H1 (cell line): ENCODE results near the gene AGBL4. TPM values are rescaled to one million over a fixed set of nuclear protein-coding genes. Genes with fewer than 3 reads are reported as not detected.

Source experiments
- ASH2L ChIP-seq: fragments of 200-600, 300-600 bp; sonication (generic); IDR thresholded peaks from one replicate; pipeline ENCODE4 v1.7.1; 2017; ENCODE audit warnings: low read length
- E2F6 ChIP-seq: IDR thresholded peaks from 2 replicates; pipeline ENCODE4 v1.6.1; 2012; ENCODE audit warnings: inconsistent platforms
- NRF1 ChIP-seq: IDR thresholded peaks from 2 replicates; pipeline ENCODE4 v1.6.1; 2011; ENCODE audit warnings: mild to moderate bottlenecking, low read depth, low read length, improper control_type of control experiment
- POU5F1 ChIP-seq: IDR thresholded peaks from 2 replicates; pipeline ENCODE4 v1.6.1; 2011; ENCODE audit warnings: low read depth, mild to moderate bottlenecking, low read length, moderate library complexity
- RAD21 ChIP-seq, 2 experiments: IDR thresholded peaks in 1 of 2; conservative IDR thresholded peaks in 1 of 2; 2 replicates each; pipeline ENCODE4 v1.6.1; 2011; ENCODE audit warnings: low read depth in 2 of 2, low read length in 2 of 2, improper control_type of control experiment in 1 of 2, inconsistent platforms in 1 of 2, mild to moderate bottlenecking in 1 of 2, moderate library complexity in 1 of 2
- USF2 ChIP-seq: IDR thresholded peaks from 2 replicates; pipeline ENCODE4 v1.6.1; 2011; ENCODE audit warnings: low read length, improper control_type of control experiment
- polyA plus RNA-seq, 7 experiments: library from polyadenylated mRNA; depleted of rRNA in 3 of 7; stranded (reverse) in 5 of 7; unstranded in 2 of 7; fragments of >200 nt in 5 of 7; fragments of 200-250 nt in 2 of 7; gene quantifications; 1 replicate in 5 of 7; 2 replicates in 1 of 7; 4 replicates in 1 of 7; pipeline versions ENCODE4 v1.2.1 to v1.2.3, GENCODE V29; 2011 to 2013; ENCODE audit warnings: missing spikeins in 2 of 7, mixed read lengths in 2 of 7
- total RNA-seq: library from RNA; stranded (reverse); fragmentation: NEBNext Ultra II Directional; extraction: Animal tissue kit (Norgen Biotek cat#: 25700); gene quantifications from 2 replicates; pipeline ENCODE4 v1.2.1, GENCODE V29; 2021

AGBL4 gene
- total and polyA plus RNA-seq, 2 of the 8 experiments (the other 6 are each of a cell fraction or from before 2014, with no cell fraction given) = 0.41 to 0.45 TPM

- TF ChIP-seq USF2 = no peak
- no peak for TF ChIP-seq RAD21 (IDR thresholded peaks at IDR 0.05 in 1 of 2, conservative IDR thresholded peaks at IDR 0.05 in 1 of 2; ENCODE audit: low read depth in 2 of 2, low read length in 2 of 2)
- no peak for TF ChIP-seq E2F6
- TF ChIP-seq NRF1 = no peak
- no peak for TF ChIP-seq ASH2L
- no peak for TF ChIP-seq POU5F1
Observed at GRCh38 chr1:48875552-48876329, 1148.0 kb downstream of the AGBL4 start (continued).
